H1 (cell line): ENCODE data around the gene EPB41L4B. TPM values are rescaled to one million over a fixed set of nuclear protein-coding genes. Genes with fewer than 3 reads are reported as not detected.

ENCODE experiments used
- CTCF ChIA-PET: fragments of 300-600 bp; sonication (Branson Sonifier 250); formaldehyde crosslinking; loops from one replicate; lab custom pipeline; 2021; ENCODE audit not compliant: partially characterized antibody; lab: Charles Lee
- POLR2A ChIA-PET: fragments of 300-600 bp; sonication (Branson Sonifier 250); formaldehyde crosslinking; loops from one replicate; lab custom pipeline; 2021; ENCODE audit warnings: inconsistent platforms; ENCODE audit not compliant: partially characterized antibody; lab: Charles Lee
- DNase-seq, 2 experiments: peaks; one replicate each; pipeline versions ENCODE4 v3.0.0 to v3.0.0-alpha.2; 2010 to 2022; ENCODE audit warnings: low spot score in 2 of 2, low read depth in 1 of 2, mixed read lengths in 1 of 2
- FAIRE-seq: peaks from 2 replicates; lab custom pipeline; 2011; peaks lifted over from hg19 to GRCh38; lab: Jason Lieb, UNC
- H2AFZ ChIP-seq: 2 replicates; pipeline ENCODE4 v1.8.1; 2012; ENCODE audit warnings: low read length, inconsistent platforms
- H2AK5ac ChIP-seq: 2 replicates; pipeline ENCODE4 v1.6.1; 2013; ENCODE audit warnings: low read depth, low read length
- H2BK120ac ChIP-seq: replicated peaks from 2 replicates; pipeline ENCODE3; 2013; ENCODE audit warnings: low read depth, low read length, inconsistent platforms
- H2BK12ac ChIP-seq: 2 replicates; pipeline ENCODE4 v1.6.1; 2013; ENCODE audit warnings: low read depth, low read length
- H2BK15ac ChIP-seq: 2 replicates; pipeline ENCODE4 v1.6.1; 2013; ENCODE audit warnings: low read length
- H2BK20ac ChIP-seq: 2 replicates; pipeline ENCODE4 v1.6.1; 2013; ENCODE audit warnings: low read length
- H2BK5ac ChIP-seq: 2 replicates; pipeline ENCODE4 v1.6.1; 2013; ENCODE audit warnings: low read depth, low read length
- H3K14ac ChIP-seq: 2 replicates; pipeline ENCODE4 v1.6.1; 2013; ENCODE audit warnings: inconsistent platforms; ENCODE audit not compliant: insufficient read length
- H3K18ac ChIP-seq: 2 replicates; pipeline ENCODE4 v1.6.1; 2013; ENCODE audit warnings: low read length; ENCODE audit errors: extremely low read depth
- H3K23ac ChIP-seq: 2 replicates; pipeline ENCODE4 v1.6.1; 2013; ENCODE audit warnings: inconsistent platforms; ENCODE audit not compliant: insufficient read length
- H3K23me2 ChIP-seq: 2 replicates; pipeline ENCODE4 v1.6.1; 2013; ENCODE audit warnings: low read depth, low read length
- H3K27ac ChIP-seq: 2 replicates; pipeline ENCODE4 v1.6.1; 2011; ENCODE audit warnings: low read depth, low read length, inconsistent platforms
- H3K27me3 ChIP-seq, 4 experiments: replicated peaks in 1 of 4; 1 replicate in 1 of 4; 2 replicates in 3 of 4; pipeline versions ENCODE4 v1.6.1 to v1.8.1; 2011 to 2013; ENCODE audit warnings: low read length in 3 of 4, mild to moderate bottlenecking in 3 of 4, inconsistent platforms in 2 of 4, mixed read lengths in 2 of 4, moderate library complexity in 1 of 4; ENCODE audit not compliant: control insufficient read depth in 3 of 4, insufficient read depth in 3 of 4; ENCODE audit errors: extremely low read depth in 1 of 4
- H3K36me3 ChIP-seq, 4 experiments: 2 replicates each; pipeline versions ENCODE4 v1.6.1 to v1.8.1; 2011 to 2013; ENCODE audit warnings: mild to moderate bottlenecking in 4 of 4, low read length in 3 of 4, moderate library complexity in 2 of 4, control low read depth in 1 of 4, inconsistent platforms in 1 of 4; ENCODE audit not compliant: insufficient read depth in 4 of 4, control insufficient read depth in 2 of 4
- H3K4ac ChIP-seq: replicated peaks from 2 replicates; pipeline ENCODE3; 2013; ENCODE audit warnings: low read length, low read depth, mixed read lengths, inconsistent platforms; ENCODE audit not compliant: insufficient read length
- H3K4me1 ChIP-seq, 4 experiments: replicated peaks in 1 of 4; 1 replicate in 1 of 4; 2 replicates in 3 of 4; pipeline versions ENCODE4 v1.6.1 to v1.8.1; 2011 to 2013; ENCODE audit warnings: low read length in 3 of 4, inconsistent platforms in 2 of 4, mixed read lengths in 1 of 4; ENCODE audit not compliant: insufficient read depth in 4 of 4, control insufficient read depth in 3 of 4
- H3K4me2 ChIP-seq, 2 experiments: 2 replicates each; pipeline versions ENCODE4 v1.6.1 to v1.8.1; 2011 to 2013; ENCODE audit warnings: low read depth in 2 of 2, low read length in 2 of 2, control low read depth in 1 of 2, inconsistent platforms in 1 of 2, mild to moderate bottlenecking in 1 of 2; ENCODE audit not compliant: insufficient read depth in 1 of 2
- H3K4me3 ChIP-seq, 4 experiments: fragments of 200-600, 300-600 bp in 1 of 4; sonication (generic), shearing (Covaris generic), sonication (Bioruptor Twin) in 1 of 4; 2 replicates each; pipeline versions ENCODE4 v1.5.1 to v1.8.1; 2011 to 2016; ENCODE audit warnings: low read length in 4 of 4, low read depth in 3 of 4, control low read depth in 2 of 4, inconsistent platforms in 2 of 4, mild to moderate bottlenecking in 2 of 4, mixed read lengths in 1 of 4, moderate library complexity in 1 of 4; ENCODE audit not compliant: insufficient read depth in 2 of 4; ENCODE audit errors: extremely low read depth in 1 of 4
- H3K56ac ChIP-seq: replicated peaks from 2 replicates; pipeline ENCODE3; 2013; ENCODE audit warnings: low read depth, mild to moderate bottlenecking, mixed read lengths, low read length, inconsistent platforms; ENCODE audit not compliant: insufficient read length
- H3K79me1 ChIP-seq: 2 replicates; pipeline ENCODE4 v1.6.1; 2013; ENCODE audit warnings: low read depth, low read length, control low read depth
- H3K79me2 ChIP-seq, 2 experiments: 2 replicates each; pipeline versions ENCODE4 v1.6.1 to v1.8.1; 2012 to 2013; ENCODE audit warnings: low read length in 2 of 2, mild to moderate bottlenecking in 2 of 2, inconsistent platforms in 1 of 2; ENCODE audit not compliant: insufficient read depth in 2 of 2, control insufficient read depth in 1 of 2
- H3K9ac ChIP-seq, 4 experiments: replicated peaks in 1 of 4; 1 replicate in 1 of 4; 2 replicates in 3 of 4; pipeline versions ENCODE4 v1.6.1 to v1.8.1; 2011 to 2013; ENCODE audit warnings: low read depth in 3 of 4, low read length in 3 of 4, control low read depth in 2 of 4, mild to moderate bottlenecking in 2 of 4, moderate library complexity in 2 of 4, inconsistent platforms in 1 of 4; ENCODE audit errors: extremely low read depth in 1 of 4
- H3K9me3 ChIP-seq, 2 experiments: 2 replicates each; pipeline versions ENCODE4 v1.6.1 to v1.8.1; 2012 to 2013; ENCODE audit warnings: mild to moderate bottlenecking in 2 of 2, moderate library complexity in 2 of 2, control low read depth in 1 of 2, inconsistent platforms in 1 of 2, low read depth in 1 of 2, low read length in 1 of 2, mixed read lengths in 1 of 2; ENCODE audit not compliant: insufficient read depth in 2 of 2
- H4K20me1 ChIP-seq, 2 experiments: replicated peaks in 1 of 2; 2 replicates each; pipeline versions ENCODE3 to v1.8.1; 2011 to 2013; ENCODE audit warnings: inconsistent platforms in 2 of 2, low read length in 2 of 2, mild to moderate bottlenecking in 1 of 2; ENCODE audit not compliant: insufficient read depth in 2 of 2, control insufficient read depth in 1 of 2
- H4K5ac ChIP-seq: 2 replicates; pipeline ENCODE4 v1.6.1; 2013; ENCODE audit warnings: low read length, low read depth, mixed read lengths, inconsistent platforms; ENCODE audit not compliant: insufficient read length
- H4K8ac ChIP-seq: 2 replicates; pipeline ENCODE4 v1.8.0; 2013; ENCODE audit warnings: mild to moderate bottlenecking, moderate library complexity, low read length, inconsistent platforms; ENCODE audit not compliant: insufficient read depth; ENCODE audit errors: extremely low read depth
- H4K91ac ChIP-seq: replicated peaks from 2 replicates; pipeline ENCODE3; 2013; ENCODE audit warnings: low read length, mixed read lengths, inconsistent platforms; ENCODE audit not compliant: insufficient read length
- ASH2L ChIP-seq: fragments of 200-600, 300-600 bp; sonication (generic); IDR thresholded peaks from one replicate; pipeline ENCODE4 v1.7.1; 2017; ENCODE audit warnings: low read length
- ATF3 ChIP-seq: IDR thresholded peaks from 2 replicates; pipeline ENCODE4 v1.6.1; 2011; ENCODE audit warnings: low read depth, mild to moderate bottlenecking, low read length; ENCODE audit not compliant: insufficient read depth
- BACH1 ChIP-seq: IDR thresholded peaks from 2 replicates; pipeline ENCODE4 v1.6.1; 2012; ENCODE audit warnings: low read length, improper control_type of control experiment
- E2F6 ChIP-seq: IDR thresholded peaks from 2 replicates; pipeline ENCODE4 v1.6.1; 2012; ENCODE audit warnings: inconsistent platforms
- EGR1 ChIP-seq: IDR thresholded peaks from 2 replicates; pipeline ENCODE4 v1.6.1; 2011; ENCODE audit warnings: low read depth, low read length, borderline replicate concordance
- JUND ChIP-seq: IDR thresholded peaks from 2 replicates; pipeline ENCODE4 v1.6.1; 2011; ENCODE audit warnings: mild to moderate bottlenecking, improper control_type of control experiment, low read length
- MAX ChIP-seq: IDR thresholded peaks from 2 replicates; pipeline ENCODE4 v1.6.1; 2012; ENCODE audit warnings: inconsistent platforms
- POLR2A ChIP-seq, 2 experiments: IDR thresholded peaks; 1 replicate in 1 of 2; 2 replicates in 1 of 2; pipeline ENCODE4 v1.6.1; 2011; ENCODE audit warnings: low read depth in 2 of 2, low read length in 2 of 2, mild to moderate bottlenecking in 2 of 2; ENCODE audit errors: control extremely low read depth in 1 of 2
- RNF2 ChIP-seq: fragments of 200-900, 300-1000 bp; sonication (generic); IDR thresholded peaks from 2 replicates; pipeline ENCODE4 v1.7.1; 2016; ENCODE audit warnings: borderline replicate concordance, low read depth, mild to moderate bottlenecking, antibody characterized with exemption, low read length; ENCODE audit not compliant: poor library complexity, severe bottlenecking; ENCODE audit errors: missing control alignments
- SIX5 ChIP-seq: IDR thresholded peaks from 2 replicates; pipeline ENCODE4 v1.6.1; 2011; ENCODE audit warnings: mild to moderate bottlenecking, low read depth, low read length
- TAF1 ChIP-seq: IDR thresholded peaks from 2 replicates; pipeline ENCODE4 v1.6.1; 2011; ENCODE audit warnings: mild to moderate bottlenecking, low read depth, low read length
- USF2 ChIP-seq: IDR thresholded peaks from 2 replicates; pipeline ENCODE4 v1.6.1; 2011; ENCODE audit warnings: low read length, improper control_type of control experiment
- YY1 ChIP-seq: IDR thresholded peaks from 2 replicates; pipeline ENCODE4 v1.6.1; 2011; ENCODE audit warnings: low read depth, mild to moderate bottlenecking, low read length
- WGBS, 2 experiments: shearing (Covaris generic) in 1 of 2; methylation state at CpG; one replicate each; pipeline versions ENCODE4 v1.1.6 to v1.1.7; 2013 to 2015; ENCODE audit warnings: low lambda C conversion rate in 2 of 2, mixed read lengths in 2 of 2, inconsistent platforms in 1 of 2, low coverage in 1 of 2, missing lambda C conversion rate in 1 of 2; ENCODE audit not compliant: insufficient replicate concordance in 2 of 2, insufficient coverage in 1 of 2, insufficient read length in 1 of 2; ENCODE audit errors: extremely low coverage in 1 of 2, missing lambda C conversion rate in 1 of 2; 5-methylcytosine and 5-hydroxymethylcytosine counted together
- polyA plus RNA-seq, 7 experiments: library from polyadenylated mRNA; depleted of rRNA in 3 of 7; stranded (reverse) in 5 of 7; unstranded in 2 of 7; fragments of >200 nt in 5 of 7; fragments of 200-250 nt in 2 of 7; gene quantifications; 1 replicate in 5 of 7; 2 replicates in 1 of 7; 4 replicates in 1 of 7; pipeline versions ENCODE4 v1.2.1 to v1.2.3, GENCODE V29; 2011 to 2013; ENCODE audit warnings: missing spikeins in 2 of 7, mixed read lengths in 2 of 7
- total RNA-seq: library from RNA; stranded (reverse); fragmentation: NEBNext Ultra II Directional; extraction: Animal tissue kit (Norgen Biotek cat#: 25700); gene quantifications from 2 replicates; pipeline ENCODE4 v1.2.1, GENCODE V29; 2021

EPB41L4B gene
- total and polyA plus RNA-seq, 2 of the 8 experiments (the other 6 are each of a cell fraction or from before 2014, with no cell fraction given) = 11.9 to 25.0 TPM

GRCh38 chr9:109369285-109369684 is 48.4 kb upstream of the EPB41L4B start:
- Histone ChIP-seq H3K27ac (no peak overlapping the region), H3K23me2 (no peaks in the 10 kb centered on the region; the same call in 1 of the 2 replicates), H3K79me1 (no peaks in the 10 kb centered on the region), H3K18ac (no peak overlapping the region), H2BK15ac (no peak overlapping the region), H2AK5ac (no peak overlapping the region), H2BK120ac (no peak overlapping the region), H3K14ac (no peak overlapping the region), H3K4ac (no peak overlapping the region), H2BK20ac (no peak overlapping the region), H2BK5ac (no peak overlapping the region), H3K4me1 (no peaks in the 10 kb centered on the region), H4K20me1 (no peaks in the 10 kb centered on the region), H2AFZ (no peak overlapping the region), H3K4me3 (no peak overlapping the region), H3K9me3 (no peaks in the 10 kb centered on the region), H3K9ac (no peak overlapping the region), H3K23ac (no peak overlapping the region), H3K79me2 (no peaks in the 10 kb centered on the region), H3K27me3 (no peaks in the 10 kb centered on the region), H4K8ac (no peak overlapping the region; the same call in 1 of the 2 replicates), H4K5ac (no peak overlapping the region), H3K56ac (no peak overlapping the region), H2BK12ac (no peak overlapping the region), H3K4me2 (no peak overlapping the region), H3K36me3 (no peaks in the 10 kb centered on the region), H4K91ac (no peak overlapping the region)
- FAIRE-seq (no peak), DNase-seq (no peak)
- CTCF ChIA-PET = interaction anchor here (0.7 to 1.3 kb wide), 2 partner anchors 15 to 42 kb away, joined by 3 to 7 read pairs; no protein-coding TSS in a partner anchor
- TF ChIP-seq MAX (no peak), TAF1 (no peak), JUND (no peak), SIX5 (no peak), YY1 (no peak), ASH2L (no peak), RNF2 (no peak), USF2 (no peak), ATF3 (no peak), E2F6 (no peak), EGR1 (no peak), POLR2A (IDR thresholded peaks at IDR 0.05; ENCODE audit: control extremely low read depth in 1 of 2, low read depth in 2 of 2, low read length in 2 of 2) (no peak), BACH1 (no peak)
- POLR2A ChIA-PET = no interaction called here
- 94% methylated on average over 2 of the region's 2 CpGs; no CpG with 5 or more reads in 1 of the 2 experiments for WGBS, 2 experiments
